A673 (cell line): Measurements from ENCODE around the gene SLC23A2. TPM values are rescaled to one million over a fixed set of nuclear protein-coding genes. Genes with fewer than 3 reads are reported as not detected.
A peak's percentile ranks its signal among the peaks of the same experiment; 100 is the strongest.
"Not testable (repeated sequence)": the region's sequence is repeated elsewhere in the genome, so short reads cannot be mapped to it uniquely, and the experiment has no call there.

ENCODE experiments used
- BruUV-seq: library from RNA; stranded (reverse); fragments of 400-500 nt; replicated peaks from 2 replicates; lab custom pipeline; 2021; lab: Mats Ljungman, UMichigan
- CTCF ChIA-PET: fragments of 300-600 bp; sonication (Branson Sonifier 250); formaldehyde crosslinking; loops from one replicate; lab custom pipeline; 2022; ENCODE audit warnings: antibody characterized with exemption; lab: Charles Lee
- POLR2A ChIA-PET: fragments of 300-600 bp; sonication (Branson Sonifier 250); formaldehyde crosslinking; loops from one replicate; lab custom pipeline; 2022; ENCODE audit warnings: antibody characterized with exemption; ENCODE audit not compliant: low non-redundant PET; lab: Charles Lee
- DNase-seq: peaks from one replicate; pipeline ENCODE4 v3.0.0-alpha.2; 2015; ENCODE audit warnings: low spot score
- H3K27ac ChIP-seq: fragments of 200-600 bp; sonication (generic); 2 replicates; pipeline ENCODE4 v1.5.1; 2016; ENCODE audit warnings: mixed run types, low read depth, mild to moderate bottlenecking, mixed read lengths, antibody characterized with exemption, low read length; ENCODE audit not compliant: poor library complexity, severe bottlenecking
- H3K27me3 ChIP-seq: fragments of 200-600 bp; sonication (generic); replicated peaks from 2 replicates; pipeline ENCODE4 v1.6.1; 2017; ENCODE audit warnings: mixed run types, low read depth, mild to moderate bottlenecking, mixed read lengths, antibody characterized with exemption, low read length; ENCODE audit not compliant: insufficient read depth, poor library complexity
- H3K36me3 ChIP-seq: fragments of 200-600 bp; sonication (generic); 2 replicates; pipeline ENCODE4 v1.6.1; 2016; ENCODE audit warnings: mixed run types, mild to moderate bottlenecking, mixed read lengths, antibody characterized with exemption, low read length; ENCODE audit not compliant: insufficient read depth, poor library complexity, severe bottlenecking
- H3K4me1 ChIP-seq: fragments of 200-600 bp; sonication (generic); 2 replicates; pipeline ENCODE4 v1.6.1; 2017; ENCODE audit warnings: mixed run types, mild to moderate bottlenecking, mixed read lengths, antibody characterized with exemption, low read length; ENCODE audit not compliant: insufficient read depth, poor library complexity, severe bottlenecking
- H3K4me3 ChIP-seq: fragments of 200-600 bp; sonication (generic); 2 replicates; pipeline ENCODE4 v1.5.1; 2016; ENCODE audit warnings: low read depth, mixed run types, mild to moderate bottlenecking, mixed read lengths, low read length; ENCODE audit not compliant: poor library complexity, severe bottlenecking
- H3K9me3 ChIP-seq: fragments of 200-600 bp; sonication (generic); 2 replicates; pipeline ENCODE4 v1.6.1; 2016; ENCODE audit warnings: mixed run types, low read depth, mild to moderate bottlenecking, mixed read lengths, antibody characterized with exemption, low read length; ENCODE audit not compliant: poor library complexity, severe bottlenecking
- EZH2 ChIP-seq: fragments of 200-600 bp; sonication (generic); IDR thresholded peaks from 2 replicates; pipeline ENCODE4 v1.6.1; 2017; ENCODE audit warnings: borderline replicate concordance, low read depth, mild to moderate bottlenecking, mixed read lengths, antibody characterized with exemption, low read length; ENCODE audit not compliant: poor library complexity, severe bottlenecking
- intact Hi-C: fragments of 100-400 bp; cut with micrococcal nuclease; formaldehyde crosslinking; loops from one replicate; pipeline ENCODE4 v1.10.0; 2022; ENCODE audit not compliant: unreplicated experiment
- total RNA-seq: library from RNA; stranded (reverse); gene quantifications from 2 replicates; pipeline ENCODE4 v1.2.3, GENCODE V29; 2021
- TF ChIP-seq, protein P1 (sequence below): fragments of 300-800, 200-600 bp; sonication (generic); conservative IDR thresholded peaks from 2 replicates; pipeline ENCODE4 v1.5.1; 2017; ENCODE audit warnings: low read depth, mild to moderate bottlenecking, antibody characterized with exemption, low read length, moderate library complexity, mixed read lengths

SLC23A2 gene
- total RNA-seq, 1 experiment from 2014 or later = 29.4 TPM

DNA sequence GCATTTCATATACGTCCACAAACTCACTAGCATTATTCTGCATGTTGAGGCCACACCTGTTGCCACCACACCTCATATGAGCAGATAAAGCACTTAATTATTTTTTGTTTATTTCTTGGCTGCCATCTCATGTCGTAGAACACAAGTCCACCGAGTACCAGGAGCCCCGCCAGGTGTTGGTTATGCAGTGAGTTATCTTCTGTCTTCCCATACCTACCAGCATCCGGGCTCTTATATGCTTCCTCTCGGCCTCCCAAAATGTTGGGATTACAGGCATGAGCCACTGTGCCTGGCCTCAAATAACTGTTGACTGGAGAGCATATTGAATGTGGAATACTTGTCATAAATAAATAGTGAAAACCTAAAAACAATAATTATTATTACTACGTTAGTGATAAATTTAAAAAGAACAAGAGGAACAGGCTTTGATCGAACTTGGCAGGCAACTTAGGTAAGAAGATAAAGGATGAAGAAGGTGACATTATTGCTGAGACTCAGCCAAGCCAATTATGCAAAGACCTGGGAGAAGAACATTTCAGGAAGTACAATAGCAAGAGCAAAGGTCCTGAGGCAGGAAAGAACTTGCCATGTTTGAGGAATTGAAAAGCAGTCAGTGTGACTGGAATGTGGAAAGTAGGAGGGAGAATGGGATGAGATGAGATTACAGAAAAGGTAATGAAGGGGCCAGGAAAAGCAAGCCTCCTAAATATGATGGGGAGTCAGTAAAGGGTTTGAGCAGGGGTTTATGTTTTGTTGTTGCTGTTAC, 12.6 kb upstream of the SLC23A2 start:
- ChIA-PET POLR2A (no interaction called here), CTCF (no interaction called here)
- DNase-seq = no peak
- BruUV-seq = no TSS peak
- no peak overlapping the region for H3K4me3 ChIP-seq
- no peak for TF ChIP-seq EZH2
- TF ChIP-seq, protein P1, sequence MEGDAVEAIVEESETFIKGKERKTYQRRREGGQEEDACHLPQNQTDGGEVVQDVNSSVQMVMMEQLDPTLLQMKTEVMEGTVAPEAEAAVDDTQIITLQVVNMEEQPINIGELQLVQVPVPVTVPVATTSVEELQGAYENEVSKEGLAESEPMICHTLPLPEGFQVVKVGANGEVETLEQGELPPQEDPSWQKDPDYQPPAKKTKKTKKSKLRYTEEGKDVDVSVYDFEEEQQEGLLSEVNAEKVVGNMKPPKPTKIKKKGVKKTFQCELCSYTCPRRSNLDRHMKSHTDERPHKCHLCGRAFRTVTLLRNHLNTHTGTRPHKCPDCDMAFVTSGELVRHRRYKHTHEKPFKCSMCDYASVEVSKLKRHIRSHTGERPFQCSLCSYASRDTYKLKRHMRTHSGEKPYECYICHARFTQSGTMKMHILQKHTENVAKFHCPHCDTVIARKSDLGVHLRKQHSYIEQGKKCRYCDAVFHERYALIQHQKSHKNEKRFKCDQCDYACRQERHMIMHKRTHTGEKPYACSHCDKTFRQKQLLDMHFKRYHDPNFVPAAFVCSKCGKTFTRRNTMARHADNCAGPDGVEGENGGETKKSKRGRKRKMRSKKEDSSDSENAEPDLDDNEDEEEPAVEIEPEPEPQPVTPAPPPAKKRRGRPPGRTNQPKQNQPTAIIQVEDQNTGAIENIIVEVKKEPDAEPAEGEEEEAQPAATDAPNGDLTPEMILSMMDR = no peak
- intact Hi-C loops = no loop called here
- no peak overlapping the region for H3K27ac ChIP-seq
- H3K27me3 ChIP-seq = no peaks in the 10 kb centered on the region
- H3K4me1 ChIP-seq = peaks cover 9% of the 10 kb centered on the region
- no peaks in the 10 kb centered on the region for H3K9me3 ChIP-seq
- no peaks in the 10 kb centered on the region for H3K36me3 ChIP-seq

DNA sequence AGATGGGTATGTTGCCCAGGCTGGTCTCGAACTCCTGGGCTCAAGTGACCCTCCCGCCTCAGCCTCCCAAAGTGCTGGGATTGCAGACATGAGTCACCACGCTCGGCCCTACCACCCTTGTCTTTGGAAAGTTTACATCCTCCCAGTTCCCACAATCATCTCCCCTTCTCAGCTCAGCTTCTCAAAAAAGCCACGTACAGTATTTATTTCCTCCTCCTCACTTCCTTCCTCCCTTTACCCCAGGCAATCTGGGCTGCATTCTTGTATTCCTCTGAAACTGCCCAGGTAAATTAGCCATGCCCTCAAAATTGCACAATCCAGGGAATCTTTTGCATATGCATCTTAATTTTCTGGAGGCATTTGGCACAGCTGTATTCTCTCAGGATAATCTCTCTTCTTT, 7.4 kb upstream of the SLC23A2 start:
- ChIA-PET POLR2A (no interaction called here), CTCF (no interaction called here)

DNA sequence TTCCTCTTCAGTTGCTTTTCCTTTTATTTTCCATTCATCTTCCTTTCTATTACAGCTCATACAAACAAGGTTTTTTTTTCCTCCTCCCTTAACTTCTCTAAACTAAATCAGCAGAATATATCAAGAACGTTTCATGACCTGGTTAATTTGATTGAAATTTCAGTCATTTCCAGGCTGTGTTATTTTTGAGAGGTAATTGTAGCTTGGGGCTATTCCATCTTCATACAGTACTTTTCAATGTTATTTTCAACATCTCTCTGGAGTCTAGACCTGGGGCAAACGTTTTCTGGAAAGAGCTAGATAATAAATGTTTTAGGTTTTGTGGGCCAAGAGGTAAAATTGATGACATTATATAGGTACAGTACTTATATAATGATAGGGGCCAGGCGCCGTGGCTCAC, 4.0 kb upstream of the SLC23A2 start:
- CTCF ChIA-PET = interaction anchor here (0.6 kb wide), 1 partner anchor 46 kb away, joined by 4 read pairs; no protein-coding TSS in a partner anchor
- intact Hi-C loops = no loop called here

More for the DNA sequence above, 7.4 kb upstream of the SLC23A2 start:
- Histone ChIP-seq H3K4me1 (peaks cover 9% of the 10 kb centered on the region), H3K9me3 (no peaks in the 10 kb centered on the region), H3K4me3 (no peak overlapping the region), H3K36me3 (no peaks in the 10 kb centered on the region), H3K27me3 (no peaks in the 10 kb centered on the region), H3K27ac (no peak overlapping the region)
- TF ChIP-seq EZH2 = no peak
- TF ChIP-seq, protein P1 = no peak
- BruUV-seq = no TSS peak
- peak; percentile 49 for DNase-seq
- intact Hi-C loops = no loop called here

DNA sequence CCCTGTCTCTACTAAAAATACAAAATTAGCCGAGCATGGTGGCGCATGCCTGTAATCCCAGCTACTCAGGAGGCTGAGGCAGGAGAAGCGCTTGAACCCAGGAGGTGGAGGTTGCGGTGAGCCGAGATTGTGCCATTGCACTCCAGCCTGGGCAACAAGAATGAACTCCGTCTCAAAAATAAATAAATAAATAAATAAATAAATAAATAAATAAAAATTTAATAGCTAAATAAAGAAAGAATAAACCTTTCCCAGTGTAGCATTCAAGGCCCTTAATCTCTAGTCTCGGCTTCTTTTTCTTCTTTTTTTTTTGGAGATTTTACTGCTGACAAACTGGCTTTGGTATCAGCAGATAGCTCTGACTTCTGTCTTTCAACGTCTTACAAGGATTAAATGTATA, 3.5 kb upstream of the SLC23A2 start:
- DNase-seq, H3K4me3 ChIP-seq, H3K36me3 ChIP-seq, H3K27ac ChIP-seq, H3K9me3 ChIP-seq, intact Hi-C loops, H3K27me3 ChIP-seq, H3K4me1 ChIP-seq, BruUV-seq, POLR2A ChIA-PET: not testable (repeated sequence)
- CTCF ChIA-PET = interaction anchor here (0.6 kb wide), 1 partner anchor 46 kb away, joined by 4 read pairs; no protein-coding TSS in a partner anchor

More for the DNA sequence above, 4.0 kb upstream of the SLC23A2 start:
- BruUV-seq = no TSS peak
- Histone ChIP-seq H3K27ac (no peak overlapping the region), H3K4me1 (peaks cover 5% of the 10 kb centered on the region), H3K27me3 (no peaks in the 10 kb centered on the region), H3K9me3 (no peaks in the 10 kb centered on the region), H3K36me3 (no peaks in the 10 kb centered on the region), H3K4me3 (no peak overlapping the region)
- DNase-seq = no peak
- no peak for TF ChIP-seq EZH2
- TF ChIP-seq, protein P1 = no peak
- POLR2A ChIA-PET = no interaction called here
